NOMO-1 treated with dmso at 0.1 percent for 144 hours (cell line): ENCODE results near the gene GNA12.
A peak's percentile ranks its signal among the peaks of the same experiment; 100 is the strongest.

ENCODE experiments used
- DNase-seq: peaks from one replicate; lab custom pipeline; 2025; ENCODE audit not compliant: unreplicated experiment; lab: John Stamatoyannopoulos, UW

The GNA12 gene

DNA sequence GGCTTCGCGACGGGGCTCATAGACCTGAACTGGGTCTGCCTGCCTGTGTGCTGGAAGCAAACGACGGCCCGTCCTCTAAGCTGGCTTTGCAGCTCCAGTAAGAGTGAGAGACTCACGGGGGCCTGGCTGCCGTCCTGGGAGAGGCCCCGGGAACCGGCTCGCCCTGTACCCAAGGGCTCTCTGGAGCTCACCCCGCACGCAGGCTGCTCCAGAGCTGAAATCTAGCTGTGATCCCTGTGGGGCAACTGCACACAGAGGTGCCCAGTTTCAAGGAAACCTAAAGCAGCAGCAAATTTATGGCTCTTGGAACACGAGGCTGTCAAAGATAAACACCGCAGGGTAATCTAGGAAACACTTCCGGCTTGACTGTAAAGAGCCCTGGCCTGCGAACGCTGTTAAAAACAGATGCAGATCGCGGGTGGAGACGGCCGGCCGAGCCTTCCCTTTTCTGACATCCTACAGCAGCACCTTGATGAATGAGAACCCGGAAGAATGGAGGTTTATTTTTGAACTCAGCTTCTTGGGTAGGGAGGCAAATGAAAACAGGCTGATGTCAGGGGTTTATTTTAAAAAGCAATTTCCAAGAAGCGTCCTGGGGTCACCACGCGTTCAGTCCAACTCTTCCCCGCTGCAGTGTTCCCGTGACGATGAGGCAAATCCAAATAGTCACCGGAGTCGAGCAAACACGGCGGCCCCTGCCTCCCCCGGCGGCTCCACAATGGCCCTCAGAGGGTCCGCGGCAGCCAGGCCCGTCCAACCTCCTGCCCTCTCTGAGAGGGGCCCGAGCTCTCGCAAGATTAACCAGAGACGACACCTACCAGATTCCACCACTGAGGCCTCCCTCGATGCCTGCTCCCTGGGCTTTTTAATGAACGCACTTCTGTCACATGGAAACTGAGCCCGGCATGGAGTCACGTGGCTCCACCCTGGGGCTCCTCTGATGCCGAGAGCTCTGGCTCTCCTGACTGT lies 126.5 kb downstream of the GNA12 start:
- no peak for DNase-seq

DNA sequence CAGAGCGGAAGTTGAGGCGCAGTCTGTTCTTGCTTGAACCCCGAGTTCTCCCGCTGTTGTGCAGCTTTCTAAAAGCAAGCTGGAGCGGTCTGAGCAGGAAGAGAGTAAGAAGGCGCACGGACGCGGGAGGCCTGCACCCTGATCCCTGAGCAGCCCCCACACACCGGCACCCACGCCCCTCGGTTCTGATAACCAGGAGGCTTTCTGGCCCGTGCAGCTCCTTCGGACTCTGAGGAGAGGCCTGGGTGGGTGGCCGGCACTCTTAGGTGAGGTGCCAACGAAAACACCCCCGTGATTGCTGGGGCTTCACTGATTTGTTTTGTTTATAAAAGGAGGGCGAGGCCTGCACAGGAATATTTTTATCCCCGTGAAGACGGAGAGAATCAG lies 127.2 kb downstream of the GNA12 start:
- no peak for DNase-seq

DNA sequence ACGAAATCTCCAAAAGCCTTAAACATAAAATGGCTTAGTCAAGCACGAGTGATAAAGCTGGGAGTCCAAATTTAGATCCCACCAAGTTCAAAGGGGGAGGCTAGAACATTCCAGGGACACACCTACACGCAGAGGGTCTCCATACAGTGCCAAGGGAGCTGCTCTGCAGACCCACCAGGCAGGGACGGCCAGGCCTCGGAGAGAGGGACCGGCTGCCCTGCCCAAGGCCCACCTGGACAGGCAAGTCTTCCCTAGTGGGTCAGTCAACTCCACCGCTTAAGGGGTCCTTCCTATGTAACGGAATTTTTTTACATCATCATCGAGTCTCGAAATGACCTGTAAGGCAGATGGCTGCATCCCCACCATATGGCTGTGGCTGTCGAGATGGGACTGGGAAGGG lies 127.6 kb downstream of the GNA12 start:
- no peak for DNase-seq

DNA sequence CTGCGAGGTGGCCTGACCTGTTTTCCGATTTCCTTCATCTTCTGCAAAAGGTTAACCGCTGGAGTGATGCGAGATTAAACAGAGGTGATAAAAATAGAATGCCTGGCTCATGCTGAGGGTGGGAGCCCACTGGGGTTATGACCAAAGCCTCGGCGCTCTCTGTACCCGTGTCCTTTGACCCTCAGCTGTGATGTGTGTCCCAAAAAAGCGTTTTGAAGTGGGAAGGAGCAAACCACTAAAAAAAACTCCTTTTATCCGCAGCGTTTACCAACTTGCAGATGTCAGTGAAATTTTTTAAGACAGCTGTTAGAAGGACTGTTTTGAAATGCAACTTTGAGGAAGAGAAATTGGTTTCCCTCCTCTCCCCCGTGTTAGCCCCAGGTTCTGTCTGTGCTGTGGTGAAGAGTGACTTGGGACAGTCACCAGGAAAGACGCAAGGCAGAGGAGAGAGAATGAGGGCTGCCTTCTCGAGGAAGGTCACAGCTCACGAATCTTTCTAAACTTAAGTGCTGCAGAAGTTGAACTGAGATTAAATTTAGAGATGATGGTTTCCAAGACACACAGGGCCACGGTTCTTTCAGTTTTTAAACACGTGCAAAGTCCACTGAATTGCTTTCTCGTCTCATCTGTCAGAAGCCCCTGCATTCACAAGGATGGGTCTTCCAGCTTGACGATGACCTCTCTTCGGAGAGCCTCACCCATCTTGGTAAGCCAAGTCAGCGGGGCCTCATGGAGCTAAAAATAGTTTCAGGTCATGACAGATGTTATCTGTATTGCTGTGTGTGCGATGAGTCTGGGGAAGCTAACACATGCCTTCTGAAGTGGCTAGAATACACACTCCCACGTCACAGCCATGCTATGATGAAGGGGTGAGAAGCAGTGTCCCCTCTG lies 128.5 kb downstream of the GNA12 start:
- peak; percentile 24 for DNase-seq

DNA sequence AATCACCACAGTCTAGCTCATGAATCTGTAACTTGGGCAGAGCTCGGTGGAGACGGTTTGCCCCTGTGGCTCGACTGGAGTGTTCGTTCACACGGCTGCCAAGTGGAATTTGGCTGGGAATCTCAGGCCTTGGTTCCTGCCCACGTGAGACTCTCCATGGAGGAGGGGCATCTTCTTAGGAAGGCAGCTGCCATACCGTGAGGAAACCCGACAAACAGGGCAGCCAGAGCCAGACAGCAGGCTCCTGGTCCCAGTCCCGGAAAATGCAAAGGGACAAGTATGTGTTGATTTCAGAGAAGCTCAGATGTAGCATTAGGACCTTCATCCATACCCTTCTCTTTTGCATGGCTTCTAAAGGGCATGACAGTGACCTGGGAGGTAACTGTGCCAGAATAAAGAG lies 129.5 kb downstream of the GNA12 start:
- DNase-seq: no peak

DNA sequence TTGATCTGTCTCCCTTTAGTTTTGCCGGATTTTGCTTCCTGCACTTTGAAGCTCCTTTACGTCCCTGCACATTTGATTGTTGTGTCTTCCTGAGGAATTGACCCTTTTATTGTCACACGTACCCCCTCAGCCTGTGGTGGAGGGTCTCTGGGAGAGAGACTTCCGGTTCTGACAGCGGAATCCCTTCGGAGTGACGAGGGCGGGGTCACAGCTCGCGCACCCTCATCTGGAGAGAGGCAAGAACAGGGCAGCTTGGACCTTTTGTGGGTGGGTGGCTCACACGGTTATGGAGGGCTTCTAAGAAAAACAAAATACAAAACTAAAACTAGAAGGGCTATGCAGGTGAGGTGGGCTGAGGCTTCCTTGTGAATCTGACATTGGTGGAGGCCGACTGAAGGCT lies 130.1 kb downstream of the GNA12 start:
- no peak for DNase-seq

DNA sequence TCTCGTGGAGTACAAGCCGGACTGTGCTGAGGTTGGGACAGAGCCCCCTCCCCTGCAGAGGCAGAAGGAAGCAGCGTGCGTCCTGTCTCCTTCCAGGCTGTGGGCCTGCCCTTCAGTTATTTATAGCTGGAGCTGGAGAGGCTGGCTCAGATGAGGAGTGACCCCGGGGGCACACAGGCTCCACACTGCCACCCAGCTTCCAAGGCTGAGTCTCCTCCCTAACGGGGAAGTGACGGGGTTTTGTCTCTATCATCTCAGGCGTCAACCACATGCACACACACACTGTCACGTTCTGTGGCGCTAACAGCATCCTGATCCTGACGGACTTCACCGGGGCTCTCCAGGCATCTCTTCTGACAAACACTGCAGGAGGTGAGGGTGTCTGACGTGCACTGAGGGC lies 130.7 kb downstream of the GNA12 start:
- no peak for DNase-seq

DNA sequence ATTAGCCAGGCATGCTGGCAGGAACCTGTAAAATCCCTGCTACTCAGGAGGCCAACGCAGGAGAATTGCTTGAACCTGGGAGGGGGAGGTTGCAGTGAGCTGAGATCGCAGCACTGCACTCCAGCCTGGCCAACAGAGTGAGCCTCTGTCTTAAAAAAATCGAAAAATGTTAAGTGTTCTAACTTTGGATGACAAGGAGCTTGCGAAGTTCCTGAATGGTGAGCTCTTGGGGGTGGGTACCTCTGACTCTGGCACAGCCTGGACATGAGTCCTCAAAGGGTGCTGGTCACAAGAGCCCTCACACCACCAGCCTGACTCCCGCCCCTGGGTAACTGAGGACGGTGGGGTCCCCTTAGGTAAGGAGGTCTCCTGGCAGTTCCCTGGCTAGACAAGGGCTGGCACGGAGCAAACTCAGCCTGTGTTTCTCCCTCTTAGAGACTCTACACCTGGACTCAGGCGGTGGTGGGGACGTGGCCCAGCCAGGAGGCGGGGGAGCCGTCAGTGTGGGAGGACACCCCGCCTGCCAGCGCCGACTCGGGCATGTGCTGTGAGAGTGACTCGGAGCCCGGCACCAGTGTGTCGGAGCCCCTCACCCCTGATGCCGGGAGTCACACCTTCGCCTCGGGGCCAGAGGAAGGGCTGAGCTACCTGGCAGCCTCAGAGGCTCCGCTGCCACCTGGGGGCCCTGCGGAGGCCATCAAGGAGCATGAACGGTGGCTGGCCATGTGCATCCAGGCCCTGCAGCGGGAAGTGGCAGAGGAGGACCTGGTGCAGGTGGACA lies 132.0 kb downstream of the GNA12 start:
- no peak for DNase-seq

DNA sequence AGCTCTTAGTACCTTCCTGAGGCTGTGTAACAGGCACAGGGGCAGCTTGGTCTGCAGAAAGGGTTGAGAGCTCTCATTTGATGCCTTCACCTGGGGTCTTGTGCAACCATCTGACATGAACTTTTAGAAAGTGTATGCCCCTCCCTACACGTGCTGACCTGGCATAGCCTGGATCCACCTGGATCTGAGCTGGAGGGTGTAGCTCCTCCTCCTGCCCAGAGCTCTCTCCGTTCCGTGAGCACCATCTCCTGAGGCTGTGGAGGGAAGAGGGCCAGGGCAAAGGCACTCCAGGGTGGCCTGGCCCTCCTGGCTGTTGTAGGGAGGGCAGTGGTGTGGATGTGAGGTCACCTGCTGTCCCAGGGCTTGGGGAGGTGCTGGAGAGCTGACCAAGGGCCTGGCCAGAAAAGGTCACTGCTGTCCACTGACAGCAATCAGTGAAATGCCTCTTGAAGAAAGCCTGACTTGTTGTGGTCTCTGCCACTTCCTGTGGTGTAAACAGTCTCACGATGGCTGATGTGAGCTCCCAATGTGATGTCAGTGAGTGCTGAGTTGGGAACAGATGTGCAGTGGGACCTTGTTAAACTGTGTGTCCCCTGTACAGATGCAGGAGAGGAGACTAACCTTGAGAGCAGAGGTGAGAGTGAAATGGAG lies 133.1 kb downstream of the GNA12 start:
- no peak for DNase-seq

DNA sequence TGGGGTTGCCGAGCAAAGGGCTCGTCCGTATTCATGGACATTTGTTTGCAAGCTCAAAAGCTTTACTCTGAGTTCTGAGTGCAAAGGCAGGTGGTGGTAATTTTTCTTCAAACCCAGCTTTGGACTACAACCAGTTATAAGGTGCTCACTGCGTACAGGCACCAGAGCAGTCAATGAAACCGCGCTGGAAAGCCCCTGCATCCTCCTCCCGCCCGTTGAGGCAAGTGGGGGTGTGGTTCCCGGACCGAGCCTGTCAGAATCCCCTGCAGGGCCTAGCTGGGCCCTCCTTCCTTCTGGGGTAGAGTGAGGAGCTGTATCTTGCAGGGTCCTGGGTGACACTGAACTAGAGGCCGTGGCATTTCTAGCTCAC lies 133.8 kb downstream of the GNA12 start:
- DNase-seq: no peak

DNA sequence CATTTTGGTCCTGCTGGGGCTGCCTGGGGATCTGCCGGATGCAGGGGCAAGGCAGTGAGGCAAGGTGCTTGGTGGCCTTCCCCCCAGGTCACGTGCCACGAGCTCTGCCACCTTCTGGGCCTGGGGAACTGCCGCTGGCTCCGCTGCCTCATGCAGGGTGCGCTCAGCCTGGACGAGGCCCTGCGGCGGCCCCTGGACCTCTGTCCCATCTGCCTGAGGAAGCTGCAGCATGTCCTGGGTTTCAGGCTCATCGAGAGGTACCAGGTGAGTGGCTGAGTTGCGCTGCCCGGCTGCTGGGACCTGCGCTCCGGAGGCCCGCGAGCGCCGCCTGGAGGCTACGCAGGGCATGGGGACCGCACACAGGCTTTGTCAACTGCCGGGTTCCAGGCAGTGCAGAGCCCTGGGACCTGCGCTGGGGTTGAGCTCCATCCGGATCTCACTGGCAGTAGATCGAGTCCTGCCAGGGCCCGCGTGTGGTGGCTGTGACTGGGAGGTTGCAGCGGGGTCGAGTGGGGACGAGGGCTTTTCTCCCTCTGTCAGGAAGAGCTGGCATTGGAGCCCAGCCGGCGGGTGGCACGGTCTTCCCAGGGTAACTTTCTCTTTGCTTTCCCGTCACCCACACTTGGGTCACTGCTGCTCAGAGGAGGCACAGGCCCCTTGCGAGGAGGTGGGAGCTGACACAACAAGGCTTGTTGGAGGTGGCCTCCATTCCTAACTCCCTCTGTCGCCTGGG lies 134.4 kb downstream of the GNA12 start:
- DNase-seq: peak; percentile 53

DNA sequence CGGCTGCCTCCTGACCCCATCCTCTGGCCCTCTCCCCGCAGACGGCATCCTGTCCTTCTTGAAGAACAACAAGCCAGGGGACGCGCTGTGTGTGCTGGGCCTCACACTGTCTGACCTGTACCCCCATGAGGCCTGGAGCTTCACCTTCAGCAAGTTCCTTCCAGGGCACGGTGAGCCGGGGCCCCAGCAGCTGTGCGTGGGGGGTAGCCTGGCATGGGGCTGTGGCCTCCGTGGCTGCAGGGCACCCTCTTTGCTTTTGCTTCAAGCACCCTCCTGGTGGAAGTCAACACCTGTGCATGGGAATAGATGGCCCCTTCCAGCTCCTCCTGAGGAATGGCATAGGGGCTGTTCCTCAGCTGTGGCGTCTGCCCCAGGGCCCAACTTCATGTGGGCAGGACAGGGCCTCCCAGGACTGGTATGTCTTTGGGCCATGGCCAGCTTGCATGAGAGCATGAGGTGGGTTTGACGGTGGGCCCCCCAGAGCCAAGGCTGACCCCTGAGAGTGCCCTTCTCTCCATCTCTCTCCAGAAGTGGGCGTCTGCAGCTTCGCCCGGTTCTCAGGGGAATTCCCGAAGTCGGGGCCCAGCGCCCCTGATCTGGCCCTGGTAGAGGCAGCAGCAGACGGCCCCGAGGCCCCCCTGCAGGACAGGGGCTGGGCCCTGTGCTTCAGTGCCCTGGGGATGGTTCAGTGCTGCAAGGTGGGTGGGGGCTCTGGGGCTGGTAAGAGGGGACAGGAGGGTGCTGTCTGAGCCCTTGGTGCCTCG lies 135.4 kb downstream of the GNA12 start:
- DNase-seq: no peak

DNA sequence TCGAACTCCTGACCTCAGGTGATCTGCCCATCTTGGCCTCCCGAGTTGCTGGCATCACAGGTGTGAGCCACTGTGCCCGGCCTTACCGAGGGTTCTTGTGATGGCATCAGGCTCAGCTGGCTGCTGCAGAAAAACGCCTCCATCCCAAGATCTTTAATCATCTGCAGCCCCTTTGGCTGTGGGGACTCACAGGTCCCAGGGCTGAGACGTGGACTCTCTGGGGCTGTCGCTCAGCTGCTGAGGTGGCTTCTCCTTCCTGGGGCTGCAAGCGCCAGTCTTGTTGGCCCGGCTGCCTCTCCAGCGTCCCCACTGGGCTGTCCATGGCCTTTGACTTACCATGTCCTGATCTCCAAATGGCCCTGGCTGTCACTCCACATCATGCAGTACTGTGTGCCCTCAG lies 136.1 kb downstream of the GNA12 start:
- DNase-seq: no peak

DNA sequence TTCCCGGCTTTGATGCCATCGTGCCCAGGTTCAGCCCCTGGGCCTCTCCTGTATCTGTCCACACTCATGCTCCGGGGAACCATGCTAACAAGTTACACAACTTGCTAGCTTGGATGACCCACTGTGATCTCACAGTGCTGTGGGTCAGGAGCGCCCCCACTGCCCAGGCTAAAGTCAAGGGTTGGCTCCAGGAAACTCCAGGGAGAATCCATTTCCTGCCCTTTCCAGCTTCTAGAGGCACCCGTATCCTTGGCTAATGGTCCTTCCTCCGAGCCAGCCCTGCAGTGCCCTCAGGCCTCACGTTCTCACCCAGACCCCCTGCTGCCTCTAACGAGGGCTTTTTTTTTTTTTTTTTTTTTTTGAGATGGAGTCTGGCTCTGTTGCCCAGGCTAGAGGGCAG lies 136.6 kb downstream of the GNA12 start:
- no peak for DNase-seq

DNA sequence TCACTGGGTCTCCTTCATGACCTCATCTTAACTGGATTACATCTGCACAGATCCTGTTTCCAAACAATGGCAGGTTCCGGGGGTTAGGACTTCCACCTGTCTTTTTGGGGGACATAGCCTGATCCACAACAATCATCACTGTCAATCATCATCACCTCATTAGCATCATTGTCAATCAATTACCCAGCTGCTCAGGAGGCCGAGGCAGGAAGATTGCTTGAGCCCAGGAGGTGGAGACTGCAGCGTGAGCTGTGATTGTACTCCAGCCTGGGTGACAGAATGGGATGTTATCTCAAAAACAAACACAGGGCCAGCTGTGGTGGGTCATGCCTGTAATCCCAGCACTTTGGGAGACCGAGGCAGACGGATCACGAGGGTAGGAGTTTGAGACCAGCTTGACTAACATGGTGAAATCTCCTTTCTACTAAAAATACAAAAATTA lies 137.4 kb downstream of the GNA12 start:
- DNase-seq: no peak

DNA sequence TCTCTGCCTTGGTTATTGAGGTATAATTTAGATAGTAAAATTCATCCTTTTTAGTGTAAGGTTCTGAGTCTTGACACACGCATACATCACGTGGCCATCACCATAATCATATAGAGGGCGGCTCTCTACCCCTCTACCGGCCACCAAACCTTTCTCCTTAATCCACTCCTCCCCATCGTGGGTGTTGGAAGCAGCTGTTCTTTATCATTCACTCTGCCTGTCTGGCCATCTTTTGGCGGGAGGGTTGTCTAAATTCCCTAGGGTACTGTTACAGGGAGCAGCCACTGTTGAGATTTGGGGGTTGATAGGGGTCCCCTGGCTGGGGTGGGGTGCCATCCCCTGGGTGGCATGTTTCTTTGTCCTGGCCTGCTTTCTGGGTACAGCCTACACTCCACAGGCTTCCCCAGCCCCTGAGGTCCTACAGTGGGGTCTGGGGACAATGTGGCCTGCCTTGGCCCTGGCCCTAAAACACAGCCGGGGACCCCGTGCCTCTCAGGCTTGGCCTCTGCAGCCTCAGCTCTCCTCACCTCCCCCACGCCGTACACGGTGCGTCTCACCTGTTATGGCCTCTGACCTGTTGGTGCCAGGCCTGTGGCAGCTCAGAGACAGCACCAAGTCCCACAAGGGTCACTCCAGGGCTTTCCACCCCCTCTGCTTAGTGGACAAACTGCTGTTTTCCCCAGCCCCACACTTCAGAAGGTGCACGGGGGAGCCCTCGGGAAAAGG lies 138.6 kb downstream of the GNA12 start:
- no peak for DNase-seq

DNA sequence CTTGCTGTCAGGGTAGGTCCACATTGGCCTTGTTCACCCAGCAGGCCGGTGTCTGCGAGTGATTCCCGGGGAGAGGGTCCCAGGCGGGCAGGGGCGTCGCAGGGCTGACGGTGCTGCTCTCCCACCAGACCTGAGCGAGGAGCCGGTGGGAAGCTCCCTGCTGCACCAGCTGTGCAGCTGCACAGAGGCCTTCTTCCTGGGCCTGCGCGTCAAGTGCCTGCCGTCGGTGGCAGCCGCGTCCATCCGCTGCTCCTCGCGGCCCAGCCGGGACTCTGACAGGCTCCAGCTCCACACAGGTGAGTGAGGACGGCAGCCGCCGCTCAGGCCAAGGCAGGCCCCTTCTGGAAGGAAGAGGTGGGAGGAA lies 141.5 kb downstream of the GNA12 start:
- DNase-seq: no peak

DNA sequence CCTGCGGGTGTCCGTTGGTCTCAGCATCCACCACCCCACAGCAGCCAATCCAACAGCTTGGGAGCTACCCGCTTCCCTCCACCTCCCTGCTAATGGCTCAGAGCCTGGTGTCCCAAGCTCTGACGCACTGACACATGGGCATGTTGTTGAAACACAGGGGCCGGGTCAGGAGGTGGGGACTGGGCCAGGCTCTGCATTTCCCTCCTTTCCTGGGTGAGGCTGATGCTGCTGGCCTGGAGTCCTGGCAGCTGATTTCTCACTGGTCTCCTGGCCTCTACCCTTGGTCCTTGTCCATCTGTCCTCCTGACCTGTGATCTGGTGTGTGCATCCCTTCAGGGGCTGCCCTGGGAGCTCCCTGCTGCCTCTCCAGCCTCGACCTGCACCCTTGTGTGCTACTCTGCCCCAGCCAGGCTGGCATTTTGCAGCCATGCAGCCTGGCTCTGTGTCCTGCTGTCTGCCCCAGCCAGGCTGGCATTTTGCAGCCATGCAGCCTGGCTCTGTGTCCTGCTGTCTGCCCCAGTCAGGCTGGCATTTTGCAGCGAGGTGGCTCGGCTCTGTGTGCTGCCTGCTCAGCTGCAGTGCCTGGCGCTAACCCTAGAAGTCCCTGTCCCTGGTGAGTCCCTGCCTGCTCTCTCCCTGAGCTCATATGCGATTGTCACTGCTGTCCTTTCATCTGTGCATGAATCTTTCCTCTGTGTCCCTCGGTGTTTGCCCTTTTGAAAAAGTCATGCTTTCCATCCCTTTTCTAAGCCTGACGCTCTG lies 142.1 kb downstream of the GNA12 start:
- DNase-seq: no peak
